ELR (cell line): Measurements from ENCODE around the gene NUPR1.
"Not testable (repeated sequence)": the region's sequence is repeated elsewhere in the genome, so short reads cannot be mapped to it uniquely, and the experiment has no call there.

Source experiments
- DNase-seq: peaks from one replicate; pipeline ENCODE4 v3.0.0-alpha.2; 2015; ENCODE audit warnings: low read depth

Gene NUPR1, protein sequence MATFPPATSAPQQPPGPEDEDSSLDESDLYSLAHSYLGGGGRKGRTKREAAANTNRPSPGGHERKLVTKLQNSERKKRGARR

DNA sequence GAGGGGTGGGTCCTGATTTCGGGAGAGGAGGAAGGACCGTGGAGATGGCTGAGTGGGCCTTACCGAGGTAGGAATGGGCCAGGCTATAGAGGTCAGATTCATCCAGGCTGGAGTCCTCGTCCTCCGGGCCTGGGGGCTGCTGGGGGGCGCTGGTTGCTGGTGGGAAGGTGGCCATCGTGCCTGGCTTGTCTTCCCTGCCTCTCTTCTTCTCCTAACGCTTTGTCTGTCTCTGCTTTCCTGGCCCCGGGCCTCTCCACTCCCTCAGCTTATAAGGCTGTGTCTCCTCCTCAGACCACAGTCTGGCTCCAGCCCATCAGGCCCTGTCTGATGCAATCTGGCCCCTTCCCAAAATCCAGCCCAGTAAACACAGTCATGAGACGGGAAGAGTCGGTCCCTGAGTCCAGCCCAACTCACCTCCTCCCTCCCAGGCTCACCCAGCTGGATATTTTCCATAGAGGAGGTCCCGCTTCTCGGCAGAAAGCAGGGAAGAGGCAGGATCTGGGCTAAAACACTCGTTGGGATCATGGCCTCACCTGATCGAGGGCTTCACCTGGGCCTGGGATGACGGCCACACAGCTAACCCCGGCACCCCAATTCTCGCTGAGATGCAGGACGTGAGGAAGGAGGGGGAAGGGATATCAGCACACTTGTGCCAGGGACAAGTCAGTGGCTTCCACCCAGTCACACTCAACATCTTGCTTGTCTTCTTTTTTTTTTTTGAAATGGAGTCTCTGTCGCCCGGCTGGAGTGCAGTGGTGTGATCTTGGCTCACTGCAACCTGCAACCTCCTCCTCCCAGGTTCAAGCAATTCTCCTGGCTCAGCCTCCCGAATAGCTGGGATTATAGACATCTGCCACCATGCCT lies at the start of gene NUPR1:
Gene NUPR1 (minus strand): TSS at position 242 of the 864 bp plus-strand sequence. CDS start 67 bp downstream, at position 175.
- peak; percentile 51 for DNase-seq

DNA sequence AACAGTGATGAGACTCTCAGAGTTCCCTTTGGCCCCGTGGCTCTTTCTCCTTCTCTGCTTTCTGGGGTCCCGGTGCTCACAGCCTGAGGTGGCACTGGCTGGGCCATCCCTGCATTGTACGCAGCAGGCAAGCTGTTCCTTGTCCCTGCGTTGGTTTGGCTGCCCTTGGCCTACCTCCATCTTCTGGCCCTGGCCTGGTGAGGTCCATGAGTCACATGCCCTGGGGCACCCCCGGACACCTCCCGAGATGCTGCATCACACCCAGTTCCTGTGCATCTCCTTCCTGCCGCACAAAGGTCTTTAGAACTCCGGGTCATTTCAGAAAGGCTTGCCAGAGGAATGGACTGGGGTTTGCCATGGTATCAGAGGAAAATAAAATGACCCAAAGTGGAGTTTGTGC lies 48.6 kb upstream of the NUPR1 start:
- DNase-seq = peak; percentile 93

DNA sequence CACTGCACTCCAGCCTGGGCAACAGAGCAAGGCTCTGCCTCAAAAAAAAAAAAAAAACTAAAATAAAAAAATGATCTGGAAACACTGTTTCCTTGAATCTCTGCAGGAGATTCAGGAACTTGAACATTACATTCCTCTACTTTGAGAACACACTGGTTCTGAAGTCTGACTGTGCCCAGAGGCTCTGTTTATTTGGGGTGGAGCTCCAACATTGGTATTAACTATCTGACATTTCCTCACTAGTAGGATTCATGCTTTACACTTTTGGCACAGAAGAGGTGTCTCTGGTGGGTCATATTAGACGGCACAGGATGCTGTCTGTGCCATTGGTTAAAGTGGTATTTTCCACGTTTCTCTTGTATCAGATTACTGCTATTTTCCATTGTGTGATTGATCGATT lies 47.7 kb upstream of the NUPR1 start:
- no peak for DNase-seq

DNA sequence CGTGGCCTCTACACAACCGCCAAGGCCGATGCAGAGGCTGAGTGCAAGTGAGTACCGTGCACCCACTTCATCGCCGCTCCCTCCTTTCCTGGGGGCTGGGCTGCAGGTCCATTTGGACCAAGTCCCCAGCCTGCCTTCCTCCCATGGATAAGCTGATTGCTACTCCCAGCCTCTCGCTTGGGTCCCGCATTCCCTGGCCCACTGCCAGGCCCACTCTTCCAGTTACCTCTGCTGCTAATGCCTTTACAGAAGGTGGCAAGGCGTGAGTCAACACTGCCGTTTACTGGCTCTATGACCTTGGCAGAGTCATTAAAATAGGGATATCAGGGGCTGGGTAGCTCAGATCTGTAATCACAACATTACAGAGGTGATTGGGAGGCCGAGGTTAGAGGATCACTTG lies 46.9 kb upstream of the NUPR1 start:
- no peak for DNase-seq

DNA sequence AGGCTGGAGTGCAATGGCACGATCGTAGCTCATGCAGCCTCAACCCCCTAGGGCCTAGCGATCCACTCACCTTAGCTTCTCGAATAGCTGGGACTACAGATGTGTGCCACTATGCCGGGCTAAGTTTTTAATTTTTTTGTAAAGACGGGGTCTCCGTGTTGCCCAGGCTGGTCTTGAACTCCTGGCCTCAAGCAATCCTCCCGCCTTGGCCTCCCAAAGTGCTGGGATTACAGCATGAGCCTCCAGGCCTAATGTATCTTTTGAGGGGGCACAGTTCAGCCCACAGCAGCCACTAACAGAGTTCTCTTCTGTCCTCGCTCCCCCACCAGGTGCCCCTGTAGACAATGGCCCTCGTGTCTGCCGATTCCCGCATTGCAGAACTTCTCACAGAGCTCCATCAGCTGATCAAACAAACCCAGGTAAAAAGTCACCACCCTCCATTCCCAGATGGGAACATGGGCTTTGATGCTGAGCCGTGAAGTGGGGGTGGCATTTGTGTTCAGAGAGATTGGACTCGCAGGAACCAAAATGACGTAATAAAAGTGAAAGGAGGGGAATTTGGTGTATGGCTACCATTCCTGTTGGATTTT lies 42.0 kb upstream of the NUPR1 start:
- DNase-seq = no peak

DNA sequence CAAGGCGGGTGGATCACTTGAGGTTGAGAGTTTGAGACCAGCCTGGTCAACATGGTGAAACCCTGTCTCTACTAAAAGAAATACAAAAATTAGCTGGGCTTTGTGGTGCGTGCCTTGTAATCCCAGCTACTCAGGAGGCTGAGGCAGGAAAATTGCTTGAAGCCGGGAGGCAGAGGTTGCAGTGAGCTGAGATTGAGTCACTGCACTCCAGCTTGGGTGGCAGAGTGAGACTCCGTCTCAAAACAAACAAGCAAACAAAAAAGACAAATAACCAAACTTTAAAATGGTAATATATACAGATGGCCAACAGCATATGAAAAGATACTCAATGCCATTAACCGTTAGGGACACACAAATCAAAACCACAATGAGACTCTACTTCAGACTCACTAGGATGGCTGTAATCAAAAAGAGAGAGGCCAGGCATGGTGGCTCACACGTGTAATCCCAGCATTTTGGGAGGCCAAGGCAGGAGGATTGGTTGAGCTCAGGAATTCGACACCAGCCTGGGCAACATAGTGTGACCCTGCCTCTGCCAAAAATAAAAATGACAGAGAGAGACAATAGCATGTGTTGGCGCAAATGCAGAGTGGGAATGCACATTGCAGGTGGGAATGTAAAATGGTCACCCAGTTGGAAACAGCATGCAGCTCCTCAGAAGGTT lies 36.8 kb upstream of the NUPR1 start:
- DNase-seq = no peak

DNA sequence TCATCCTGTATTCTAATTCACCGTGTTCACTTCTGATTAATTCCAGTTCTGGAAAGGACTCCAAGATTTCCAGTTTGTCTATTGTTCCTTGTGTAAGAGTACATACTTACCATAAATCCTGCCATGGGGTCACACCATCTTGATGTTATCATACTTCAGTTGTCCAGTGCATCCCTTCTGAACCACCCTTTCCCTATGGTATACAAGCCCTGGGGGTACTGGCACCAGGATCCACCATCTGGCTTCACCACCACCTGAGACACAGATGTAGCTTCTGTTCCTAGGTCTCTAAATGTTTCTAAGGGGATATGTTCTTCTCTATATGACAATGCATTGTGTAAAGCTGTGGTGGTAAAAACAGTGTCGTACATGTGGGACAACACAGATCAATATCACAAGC lies 36.2 kb upstream of the NUPR1 start:
- no peak for DNase-seq

DNA sequence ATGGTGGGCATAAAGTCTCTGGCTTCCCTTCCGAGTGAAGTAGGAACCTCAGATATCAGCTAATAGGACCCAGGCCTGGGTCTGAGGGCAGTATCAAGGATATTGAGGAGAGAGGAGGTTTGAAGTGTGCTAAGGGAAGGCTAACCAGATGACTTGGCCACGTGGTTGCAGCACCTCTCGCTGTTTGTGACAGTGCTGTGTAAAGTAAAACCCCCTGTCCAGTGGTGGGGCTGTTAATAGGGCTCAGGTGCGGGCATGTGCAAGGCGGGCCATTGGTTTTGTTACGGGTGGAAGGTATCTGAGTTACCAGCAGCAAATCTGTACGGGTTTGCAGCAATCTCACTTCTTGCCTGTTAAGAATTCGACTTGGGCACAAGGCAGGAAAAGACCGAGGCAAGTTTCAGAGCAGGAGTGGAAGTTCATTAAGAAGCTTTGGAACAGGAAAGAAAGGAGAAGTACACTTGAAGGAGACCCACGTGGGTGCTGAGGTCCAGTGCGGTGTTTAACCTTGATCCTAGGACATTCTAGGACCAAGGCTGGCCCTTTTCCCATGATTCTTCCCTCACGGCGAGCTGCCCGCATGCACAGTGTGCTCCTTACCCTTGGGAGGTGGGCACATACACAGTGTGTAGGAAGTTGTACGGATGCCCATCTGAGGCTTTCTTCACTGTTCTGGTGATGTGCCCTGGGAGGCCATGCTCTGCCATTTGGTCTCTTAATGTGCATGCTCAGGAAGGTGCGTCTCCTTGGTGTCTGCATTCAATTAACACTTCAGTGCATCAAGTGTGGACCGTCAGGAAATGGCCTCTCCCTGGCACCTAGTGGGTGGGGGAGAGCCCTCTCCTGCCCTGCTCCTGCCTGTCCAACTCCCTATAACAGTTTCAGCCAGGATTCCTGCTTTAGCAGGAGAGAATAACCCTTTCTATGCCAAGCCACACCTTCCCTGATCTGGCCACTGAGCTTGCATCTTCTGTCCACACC lies 35.3 kb upstream of the NUPR1 start:
- no peak for DNase-seq

DNA sequence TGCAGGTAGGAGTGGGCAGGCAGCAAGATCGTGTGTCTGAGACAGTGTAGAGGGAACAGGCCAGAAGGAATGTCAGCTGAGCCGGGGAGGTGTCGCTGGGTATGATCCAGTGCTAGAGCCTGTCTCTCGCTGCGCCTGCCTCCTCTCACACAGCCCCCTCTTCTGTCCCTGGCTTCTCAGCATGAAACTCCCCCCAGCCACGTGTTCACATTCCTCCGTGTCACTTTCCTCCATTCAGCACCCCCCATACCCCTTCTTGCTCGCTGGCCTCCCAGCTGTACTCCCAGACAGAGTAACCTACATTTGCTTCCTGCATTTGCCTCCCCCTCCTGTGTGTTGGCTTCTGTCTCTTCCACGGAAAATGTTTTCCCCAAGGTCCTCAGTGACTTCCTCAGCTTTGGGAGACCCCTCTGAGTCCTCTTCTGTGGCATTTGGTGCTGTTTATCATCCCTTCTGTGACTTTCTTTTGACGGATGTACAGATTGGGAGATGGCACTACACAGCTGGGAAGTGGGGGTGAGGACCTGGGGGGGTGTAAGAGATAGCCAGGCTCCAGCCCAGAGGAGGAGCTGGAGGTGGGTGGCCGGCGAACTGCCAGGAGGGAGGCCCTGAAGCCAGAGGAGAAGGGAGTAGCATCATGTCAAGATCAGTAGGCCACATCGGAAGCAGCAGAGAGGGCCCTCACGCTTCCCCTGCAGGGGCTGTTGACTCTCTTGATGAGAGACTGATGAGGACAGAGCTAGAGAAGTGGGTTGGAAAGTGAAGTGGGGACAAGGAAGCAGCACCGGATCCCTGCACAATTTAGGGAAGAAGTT lies 34.1 kb upstream of the NUPR1 start:
- DNase-seq = no peak

DNA sequence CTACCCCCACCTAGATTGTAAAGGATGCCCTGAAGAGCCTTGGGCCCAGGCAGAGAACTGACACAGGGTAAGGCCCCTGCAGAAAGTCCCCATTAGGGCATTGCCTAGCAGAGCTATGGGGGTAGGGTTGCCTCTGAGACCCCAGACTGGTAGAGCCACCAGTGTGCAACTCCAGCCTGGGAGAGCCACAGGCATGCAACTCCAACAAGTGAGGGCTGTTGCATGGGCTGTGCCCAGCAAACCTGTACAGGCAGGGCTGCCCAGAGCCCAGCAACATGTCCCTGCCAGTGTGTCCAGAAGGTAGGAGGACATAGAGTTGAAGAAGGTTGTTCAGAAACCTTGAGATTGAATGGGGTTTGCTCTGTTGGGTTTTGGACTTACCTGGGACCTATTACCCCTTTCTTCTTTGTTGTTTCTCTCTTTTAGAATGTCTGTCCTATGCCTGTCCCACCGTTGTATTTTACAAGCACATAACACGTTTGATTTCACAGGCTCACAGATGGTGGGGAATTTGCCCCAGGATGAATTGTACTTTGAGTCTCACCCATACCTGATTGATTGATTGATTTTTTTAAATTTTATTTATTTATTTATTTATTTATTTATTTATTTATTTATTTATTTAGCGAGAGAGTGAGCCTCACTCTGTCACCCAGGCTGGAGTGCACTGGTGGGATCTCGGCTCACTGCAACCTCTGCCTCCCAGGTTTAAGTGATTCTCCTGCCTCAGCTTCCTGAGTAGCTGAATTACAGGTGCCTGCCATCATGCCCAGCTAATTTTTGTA lies 31.4 kb upstream of the NUPR1 start:
- DNase-seq = no peak

DNA sequence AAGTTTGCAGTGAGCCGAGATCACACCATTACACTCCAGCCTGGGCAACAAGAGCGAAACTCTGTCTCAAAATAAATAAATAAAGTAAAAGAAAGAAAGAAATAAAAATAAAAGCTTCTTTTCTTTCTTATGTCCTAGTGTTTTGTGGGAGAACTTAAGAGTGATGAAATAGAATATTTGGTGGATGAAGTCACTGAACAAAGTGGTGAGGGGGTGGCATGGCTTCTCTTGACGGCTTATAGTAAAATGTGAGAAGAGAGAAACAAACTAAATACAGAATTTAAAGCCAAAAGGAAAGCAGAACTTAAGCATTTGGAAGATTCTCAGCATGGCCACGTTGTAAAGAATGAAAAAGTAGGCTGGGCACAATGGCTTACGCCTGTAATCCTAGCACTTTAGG lies 30.2 kb upstream of the NUPR1 start:
- DNase-seq = peak; percentile 36

DNA sequence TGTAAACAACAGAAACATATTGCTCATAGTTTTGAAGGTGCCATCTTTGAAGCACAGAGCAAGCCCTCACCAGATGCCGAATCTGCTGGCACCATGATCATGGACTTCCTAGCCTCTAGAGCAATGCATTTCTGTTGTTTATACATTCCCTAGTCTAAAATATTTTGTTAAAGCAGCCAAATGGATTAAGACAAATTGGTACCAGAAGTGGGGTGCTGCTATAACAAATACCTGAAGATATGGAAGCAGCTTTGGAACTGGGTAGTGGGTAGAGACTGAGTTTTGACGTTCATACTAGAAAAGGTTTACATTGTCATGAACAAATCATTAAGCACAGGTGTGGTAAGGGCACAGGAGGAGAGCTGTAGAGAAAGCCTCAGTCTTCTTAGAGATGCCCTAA lies 28.5 kb upstream of the NUPR1 start:
- DNase-seq = no peak

DNA sequence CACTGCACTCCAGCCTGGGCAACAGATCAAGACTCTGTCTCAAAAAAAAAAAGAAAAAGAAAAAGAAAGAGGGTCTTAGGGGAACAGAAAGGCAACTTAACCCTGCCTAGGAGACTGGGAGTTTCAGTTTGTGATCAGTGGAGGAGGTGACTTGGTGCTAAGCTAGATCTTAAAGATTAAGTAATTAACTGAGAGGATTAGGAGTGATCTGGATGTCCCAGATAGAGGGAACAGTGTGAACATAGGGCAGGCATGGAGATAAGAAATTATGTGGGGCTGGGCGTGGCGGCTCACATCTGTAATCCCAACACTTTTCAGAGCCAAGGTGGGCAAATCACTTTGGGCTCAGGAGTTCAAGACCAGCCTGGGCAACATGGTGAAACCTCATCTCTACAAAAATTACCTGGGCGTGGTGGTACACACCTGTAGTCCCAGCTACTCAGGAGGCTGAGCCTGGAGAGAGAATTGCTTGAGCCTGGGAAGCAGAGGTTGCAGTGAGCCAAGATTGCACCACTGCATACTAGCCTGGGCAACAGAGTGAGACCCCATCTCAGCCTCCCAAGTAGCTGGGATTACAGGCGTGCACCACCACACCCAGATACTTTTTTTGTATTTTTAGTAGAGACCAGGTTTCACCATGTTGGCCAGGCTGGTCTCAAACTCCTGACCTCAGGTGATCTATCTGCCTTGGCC lies 27.6 kb upstream of the NUPR1 start:
- DNase-seq = not testable (repeated sequence)

DNA sequence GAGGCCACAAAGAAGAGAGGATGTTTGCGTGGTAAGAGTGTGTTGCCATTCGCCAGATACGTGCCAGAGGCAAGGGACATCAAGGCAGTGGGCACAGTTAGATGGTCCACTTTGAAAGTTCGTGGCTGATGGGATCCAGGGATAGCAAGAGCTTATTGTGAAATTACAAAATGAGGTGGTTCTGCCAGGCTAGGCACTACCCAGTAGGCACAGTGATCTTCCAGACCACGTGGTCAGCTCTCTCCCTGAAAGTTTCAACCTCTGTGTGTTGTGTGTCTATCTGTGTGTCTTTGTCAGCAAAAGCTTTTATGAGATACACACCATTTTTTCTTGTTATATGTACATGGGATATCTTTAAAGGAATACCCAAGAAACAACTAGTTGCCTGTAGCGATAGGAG lies 24.4 kb upstream of the NUPR1 start:
- DNase-seq = no peak

DNA sequence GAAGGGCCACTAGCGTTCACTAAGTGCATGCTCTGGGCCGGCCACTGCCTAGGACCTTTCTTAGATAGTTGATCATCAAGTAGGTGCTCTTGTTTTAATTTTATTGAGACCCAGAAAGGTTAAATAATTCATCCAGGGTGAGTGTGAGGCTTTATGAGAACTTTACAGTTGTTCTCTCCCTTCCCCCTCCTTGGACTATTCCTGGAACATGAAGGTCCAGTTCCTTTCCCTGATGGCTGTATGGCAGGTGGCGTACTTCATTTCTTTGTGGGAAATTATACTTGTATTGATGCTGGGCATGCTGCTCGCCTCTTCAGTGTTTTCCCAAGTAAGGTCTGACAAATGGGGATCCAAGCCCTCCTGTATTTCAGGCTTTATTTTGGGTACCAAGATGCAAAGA lies 23.4 kb upstream of the NUPR1 start:
- no peak for DNase-seq

DNA sequence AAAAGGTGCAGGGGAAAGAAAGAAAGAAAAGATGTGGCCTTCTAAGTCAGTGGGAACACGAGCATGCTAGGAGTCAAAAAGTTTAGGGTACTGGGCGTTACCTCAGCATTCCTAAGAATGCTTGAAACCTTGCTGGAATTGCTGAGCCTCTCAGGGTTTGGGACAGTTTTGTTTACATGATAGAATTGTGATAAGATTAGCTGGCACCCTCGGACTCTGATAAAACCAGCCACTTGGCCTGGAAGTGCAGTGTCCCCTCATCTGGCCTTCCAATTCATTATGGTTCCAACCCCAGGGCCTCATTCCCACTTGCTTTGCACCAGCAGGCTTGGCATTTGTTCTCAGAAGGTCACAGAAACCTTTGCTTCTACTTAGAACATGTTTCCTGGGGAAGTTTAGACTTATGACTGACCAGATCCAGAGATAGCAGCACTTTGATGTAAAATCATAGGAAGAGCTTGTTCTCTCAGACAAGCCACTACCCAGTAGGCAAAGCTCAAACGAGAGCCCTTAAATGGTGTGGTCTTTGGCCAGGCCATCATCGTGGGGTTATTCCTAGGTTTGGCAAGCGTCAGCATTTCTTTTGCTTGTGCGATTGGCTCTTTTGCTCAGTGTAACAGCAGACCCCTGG lies 22.9 kb upstream of the NUPR1 start:
- DNase-seq = no peak

DNA sequence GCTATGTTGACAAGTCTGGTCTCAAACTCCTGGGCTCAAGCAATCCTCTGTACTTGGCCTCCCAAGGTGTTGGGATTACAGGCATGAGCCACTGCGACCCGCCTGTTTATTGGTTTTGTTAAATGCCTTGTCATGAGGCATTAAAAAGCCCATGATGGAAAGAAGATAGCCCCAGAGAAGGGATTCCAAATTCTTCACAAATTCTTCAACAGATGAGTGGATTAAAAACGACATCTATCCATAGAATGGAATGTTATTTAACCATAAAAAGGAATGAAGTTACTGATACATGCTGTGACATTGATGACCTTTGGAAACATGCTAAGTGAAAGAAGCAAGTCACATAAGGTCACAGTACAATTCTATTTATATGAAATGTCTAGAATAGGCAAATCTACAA lies 19.7 kb upstream of the NUPR1 start:
- no peak for DNase-seq

DNA sequence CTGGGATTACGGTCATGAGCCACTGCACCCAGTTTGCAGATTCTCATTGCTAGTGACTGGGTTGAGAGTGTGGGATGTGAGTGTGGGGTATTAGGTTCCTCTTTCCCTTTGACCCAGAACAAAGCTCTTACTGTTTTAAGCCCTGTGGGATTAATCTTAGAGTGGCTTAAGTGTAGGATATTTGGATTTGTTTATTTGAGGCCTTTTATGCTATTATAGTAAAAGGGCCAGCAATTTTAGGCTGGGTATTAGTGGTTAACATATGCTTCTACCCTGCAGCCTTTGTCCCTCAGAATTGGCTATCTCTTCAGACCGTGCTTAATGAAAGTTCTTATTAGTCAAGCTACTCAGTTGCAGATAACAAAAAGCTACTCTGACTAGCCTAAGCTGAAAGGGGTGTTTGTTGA lies 18.1 kb upstream of the NUPR1 start:
- no peak for DNase-seq

DNA sequence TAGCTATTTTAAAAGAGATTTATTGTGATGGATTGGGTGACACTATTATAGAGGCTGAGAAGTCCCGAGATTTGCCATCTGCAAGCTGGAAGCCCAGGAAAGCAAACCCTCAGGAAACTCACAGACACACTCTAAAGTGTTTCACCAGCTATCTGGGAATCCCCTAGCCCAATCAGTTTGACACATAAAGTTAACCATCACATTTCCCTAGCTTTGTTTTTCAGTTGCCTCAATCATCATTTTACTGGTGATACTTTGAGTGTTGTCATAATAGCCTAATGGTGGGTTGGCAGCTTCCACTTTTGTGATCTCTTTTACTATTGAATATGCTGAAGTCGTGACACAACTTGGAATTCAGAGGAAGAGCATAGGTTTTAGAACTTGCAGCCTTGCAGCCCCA lies 16.8 kb upstream of the NUPR1 start:
- no peak for DNase-seq
